Urothelium cell line (cell line): ENCODE measurements around the gene KLHL42.
"Not testable (repeated sequence)": the region's sequence is repeated elsewhere in the genome, so short reads cannot be mapped to it uniquely, and the experiment has no call there.

Experiments used
- DNase-seq: peaks from one replicate; pipeline ENCODE4 v3.0.0; 2011; ENCODE audit warnings: low spot score, mixed read lengths
- FAIRE-seq: peaks from 2 replicates; lab custom pipeline; 2011; peaks lifted over from hg19 to GRCh38; lab: Jason Lieb, UNC

KLHL42 gene

GRCh38 chr12:27814851-27815591, 35.0 kb downstream of the KLHL42 start:
- FAIRE-seq (no peak), DNase-seq (no peak)

DNA sequence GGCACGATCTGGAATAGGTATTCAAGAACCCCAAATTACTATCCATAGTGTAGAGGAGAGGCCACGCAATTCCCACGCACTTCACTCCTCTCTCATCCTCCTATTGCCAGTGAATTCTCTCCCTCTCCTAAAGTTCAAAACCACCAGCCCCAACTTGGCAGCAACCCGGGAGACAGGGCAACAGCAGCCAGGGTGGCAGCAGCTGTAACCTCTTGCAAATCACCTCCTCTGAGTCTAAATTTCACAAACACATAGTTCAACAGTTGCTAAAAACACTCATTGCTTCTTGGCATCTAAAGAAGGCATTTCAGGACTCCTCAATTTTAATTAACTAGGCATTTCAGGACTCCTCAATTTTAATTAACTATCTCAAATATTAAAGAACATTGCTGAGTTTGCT, 37.7 kb downstream of the KLHL42 start:
- FAIRE-seq, result no peak
- DNase-seq, result no peak

DNA sequence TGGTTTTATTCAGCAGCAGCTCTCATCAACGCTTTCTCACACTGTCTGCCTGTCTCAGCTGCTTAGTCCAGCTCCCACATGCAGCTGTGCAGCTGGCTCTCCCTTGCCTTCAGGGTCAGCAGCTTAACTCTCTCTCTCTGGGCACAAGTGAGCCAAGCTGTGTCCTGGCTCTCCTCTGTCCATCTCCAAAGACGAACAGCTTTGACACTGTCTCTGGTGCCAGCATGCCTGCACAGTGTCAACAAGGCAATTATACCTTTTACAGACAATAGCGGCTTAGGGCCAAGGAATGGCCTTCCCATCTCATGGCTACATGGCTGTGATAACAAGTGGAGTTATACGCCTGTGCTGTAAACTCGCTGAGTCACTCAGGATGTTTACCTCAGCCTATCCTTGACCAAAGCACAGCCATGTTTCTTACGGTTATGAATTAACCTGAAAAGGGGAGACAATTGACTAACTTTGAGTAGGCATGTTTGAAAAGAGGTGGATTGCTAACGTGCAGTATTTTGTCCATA, 38.4 kb downstream of the KLHL42 start:
- FAIRE-seq, result no peak
- DNase-seq, result no peak

- no peak for FAIRE-seq
- DNase-seq, result no peak
These were observed 40.5 kb downstream of the KLHL42 start for GRCh38 chr12:27820564-27820963.

GRCh38 chr12:27821259-27821973, 41.4 kb downstream of the KLHL42 start:
- FAIRE-seq, result no peak

DNA sequence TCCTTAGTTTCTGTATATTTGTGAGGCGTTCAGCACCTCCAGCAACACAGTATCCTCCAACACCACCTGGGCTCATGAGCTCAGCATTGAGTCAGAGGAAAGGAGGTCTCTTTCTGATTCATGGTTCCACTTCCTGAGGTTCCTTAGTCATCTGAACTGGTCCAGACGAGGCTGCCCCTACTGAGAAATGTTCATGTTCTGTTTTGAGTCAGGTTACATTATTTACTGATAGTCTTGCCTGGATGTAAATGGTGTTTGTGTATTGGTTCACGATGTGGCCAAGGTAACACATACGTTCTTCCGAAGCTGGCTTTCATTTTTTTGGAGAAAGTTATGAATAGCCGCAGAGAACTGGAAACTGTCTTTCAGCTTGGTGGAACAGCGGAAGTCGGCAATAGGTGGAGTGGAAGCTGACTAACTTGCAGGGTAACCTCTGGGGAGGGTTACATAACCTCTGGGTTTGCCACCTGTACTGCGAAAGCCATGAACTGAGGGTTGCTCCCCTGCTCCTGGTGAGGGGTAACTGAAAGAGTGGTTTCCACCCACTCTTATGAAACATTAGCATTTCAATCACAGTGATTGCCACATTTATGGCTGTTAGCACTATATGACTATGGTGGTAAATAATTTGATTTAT, 42.2 kb downstream of the KLHL42 start:
- DNase-seq (peak; percentile 78), FAIRE-seq (peak; percentile 48)

More at GRCh38 chr12:27821259-27821973, 41.4 kb downstream of the KLHL42 start:
- DNase-seq, result peak; percentile 62

DNA sequence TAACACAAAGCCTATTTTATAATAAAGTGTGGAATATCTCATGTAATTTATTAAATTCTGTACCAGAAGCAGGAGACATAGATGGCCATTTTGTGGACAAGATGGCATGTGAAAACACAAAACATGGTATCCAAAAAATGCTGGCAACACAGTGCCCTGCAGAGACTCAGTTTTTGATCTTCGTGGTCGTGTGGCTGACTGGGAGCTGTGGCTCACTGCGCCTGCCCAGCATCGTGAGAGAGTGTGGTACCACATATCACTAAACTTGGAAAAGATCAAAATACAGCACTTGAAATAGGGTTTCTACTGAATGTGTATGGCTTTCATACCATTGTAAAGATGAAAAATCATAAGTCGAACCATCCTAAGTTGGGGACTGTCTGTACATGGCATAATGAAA, 43.0 kb downstream of the KLHL42 start:
- no peak for DNase-seq
- FAIRE-seq, result no peak

- DNase-seq (no peak), FAIRE-seq (no peak)
These were observed 44.3 kb downstream of the KLHL42 start for GRCh38 chr12:27824126-27824842.

DNA sequence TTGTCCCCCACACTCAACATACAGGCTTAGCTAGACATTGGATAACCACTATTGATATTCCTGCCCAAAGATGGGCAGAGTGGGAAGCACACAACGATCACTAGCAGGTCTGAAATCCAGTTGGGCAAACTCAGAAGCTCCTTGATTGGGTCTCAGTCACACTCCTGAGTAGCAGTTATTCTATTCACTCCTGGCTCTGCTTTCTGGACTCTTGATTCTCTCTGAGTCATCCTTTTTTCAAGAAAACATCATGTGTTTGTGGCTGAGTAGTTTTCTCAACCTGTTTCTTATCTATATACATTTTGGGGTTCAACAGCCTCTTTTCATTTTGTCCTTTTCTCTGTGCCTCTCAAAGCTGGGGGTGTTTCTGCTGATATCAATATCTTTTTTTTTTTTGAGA, 46.0 kb downstream of the KLHL42 start:
- FAIRE-seq, result no peak
- no peak for DNase-seq

DNA sequence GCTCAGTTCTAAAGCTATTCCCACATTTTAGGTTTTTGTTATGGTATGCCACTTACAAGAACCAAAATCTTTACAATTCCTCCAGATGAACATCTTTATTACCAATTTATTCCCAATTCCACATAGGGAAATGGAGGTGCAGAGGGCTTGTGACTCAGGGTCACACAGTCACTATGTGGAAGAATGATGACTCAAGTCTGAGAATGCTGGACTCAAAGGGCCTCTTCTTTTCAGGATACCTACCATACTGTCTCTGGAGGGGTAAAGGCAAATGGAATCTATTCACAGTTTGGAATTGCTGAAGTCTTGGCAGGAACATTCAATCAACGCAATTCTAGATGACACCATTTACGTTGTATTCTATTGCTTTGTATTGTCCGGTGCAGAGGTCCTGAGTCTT, 48.2 kb downstream of the KLHL42 start:
- DNase-seq (peak; percentile 20), FAIRE-seq (no peak)

- DNase-seq, result no peak
- no peak for FAIRE-seq
These were observed 58.6 kb downstream of the KLHL42 start for GRCh38 chr12:27838543-27839185.

- FAIRE-seq, result no peak
- DNase-seq, result no peak
These were observed 60.4 kb downstream of the KLHL42 start for GRCh38 chr12:27840229-27840999.

DNA sequence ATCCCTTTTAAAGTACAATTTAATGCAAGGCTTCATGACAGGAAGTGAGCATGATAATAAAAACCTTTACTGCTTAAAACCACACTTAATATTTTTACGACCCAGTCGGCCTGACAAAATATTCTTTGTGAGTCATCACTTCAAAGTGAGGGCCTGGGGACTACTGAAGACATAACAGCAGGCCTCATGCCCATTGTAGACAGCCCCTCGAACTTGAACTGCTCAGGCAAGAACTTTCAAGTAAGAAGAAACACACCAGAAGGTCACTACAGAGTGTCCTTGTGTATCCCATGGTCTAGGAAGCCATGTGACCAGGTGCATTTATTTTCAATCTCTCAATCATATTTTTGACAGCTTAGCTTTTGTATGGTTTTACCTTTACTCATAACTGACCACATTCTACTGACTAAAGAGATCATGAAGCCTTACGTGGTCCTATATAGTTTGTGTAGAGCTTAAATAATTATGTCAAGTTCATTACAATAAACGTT, 61.4 kb downstream of the KLHL42 start:
- FAIRE-seq (no peak), DNase-seq (peak; percentile 65)

DNA sequence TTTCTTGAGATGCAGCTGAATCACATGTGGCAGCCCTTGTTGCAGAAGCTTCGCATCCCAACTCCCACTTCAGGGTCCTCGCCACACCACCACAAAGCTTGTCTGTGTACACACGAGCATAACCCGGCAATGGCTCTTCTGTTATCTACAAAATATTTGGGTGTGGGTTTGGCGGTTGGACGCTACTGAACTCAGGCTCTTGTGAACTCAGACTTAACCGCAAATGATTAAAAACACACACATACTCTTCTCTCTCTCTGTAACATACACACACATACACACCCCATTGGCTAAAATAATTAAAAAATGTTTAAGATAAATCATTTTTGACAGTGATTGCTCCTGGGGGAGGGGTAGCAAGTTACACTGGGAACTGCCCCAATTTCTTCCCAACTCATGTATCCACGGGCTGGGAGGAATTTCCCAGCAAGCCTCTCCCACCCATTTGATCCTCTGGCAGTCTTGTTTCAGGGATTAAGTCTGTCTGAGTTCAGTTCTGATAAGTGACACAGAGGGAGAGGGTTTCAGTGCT, 63.7 kb downstream of the KLHL42 start:
- FAIRE-seq, result no peak
- DNase-seq, result peak; percentile 74

DNA sequence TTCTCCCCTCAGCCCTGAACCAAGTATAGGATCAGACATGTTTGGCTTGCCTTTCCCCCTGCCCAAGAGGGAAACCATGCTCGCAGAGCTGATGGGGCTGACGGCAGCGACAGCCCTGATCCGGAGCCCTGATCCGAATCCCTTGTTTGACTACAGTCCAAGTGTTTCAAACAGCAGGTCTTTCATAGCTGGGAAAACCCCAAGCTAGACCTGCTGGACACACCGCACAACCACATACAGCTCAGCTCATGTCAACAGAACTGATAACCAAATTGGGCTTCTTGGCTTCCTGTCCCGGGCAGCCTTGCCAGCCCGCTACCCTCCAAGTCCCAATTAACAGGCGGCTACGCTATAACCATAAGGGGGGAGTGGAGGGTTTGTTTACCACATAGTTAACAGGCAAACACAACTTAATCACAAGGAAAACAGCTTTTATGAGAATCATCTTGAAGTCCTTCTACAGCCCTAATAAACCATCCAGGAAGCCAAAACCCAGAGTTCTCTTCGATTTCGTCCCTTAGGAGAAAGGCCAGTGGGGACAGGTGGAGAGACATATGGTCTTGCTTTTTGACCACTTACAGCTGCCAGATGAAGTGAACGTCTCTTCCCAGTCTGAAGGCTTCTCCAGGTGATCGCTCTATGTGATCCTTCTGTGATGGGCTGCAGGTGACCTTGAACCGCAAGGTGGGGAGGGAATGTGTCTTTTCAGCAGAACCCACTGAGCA, 64.5 kb downstream of the KLHL42 start:
- DNase-seq, result peak; percentile 25
- no peak for FAIRE-seq

GRCh38 chr12:27845187-27845586, 65.2 kb downstream of the KLHL42 start:
- DNase-seq, result no peak
- no peak for FAIRE-seq

DNA sequence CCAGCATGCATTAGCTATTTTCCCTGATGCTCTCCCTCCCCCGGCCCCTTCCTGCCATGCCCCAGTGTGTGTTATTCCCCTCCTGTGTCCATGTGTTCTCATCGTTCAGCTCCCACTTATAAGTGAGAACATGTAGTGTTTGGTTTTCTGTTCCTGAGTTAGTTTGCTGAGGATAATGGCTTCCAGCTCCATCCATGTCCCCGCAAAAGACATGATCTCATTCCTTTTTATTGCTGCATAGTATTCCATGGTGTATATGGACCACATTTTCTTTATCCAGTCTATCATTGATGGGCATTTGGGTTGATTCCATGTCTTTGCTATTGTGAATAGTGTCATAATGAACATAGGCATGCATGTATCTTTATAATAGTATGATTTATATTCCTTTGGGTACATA, 65.7 kb downstream of the KLHL42 start:
- not testable (repeated sequence) for FAIRE-seq, DNase-seq

- not testable (repeated sequence) for FAIRE-seq
These were observed 67.3 kb downstream of the KLHL42 start for GRCh38 chr12:27847293-27847692.

DNA sequence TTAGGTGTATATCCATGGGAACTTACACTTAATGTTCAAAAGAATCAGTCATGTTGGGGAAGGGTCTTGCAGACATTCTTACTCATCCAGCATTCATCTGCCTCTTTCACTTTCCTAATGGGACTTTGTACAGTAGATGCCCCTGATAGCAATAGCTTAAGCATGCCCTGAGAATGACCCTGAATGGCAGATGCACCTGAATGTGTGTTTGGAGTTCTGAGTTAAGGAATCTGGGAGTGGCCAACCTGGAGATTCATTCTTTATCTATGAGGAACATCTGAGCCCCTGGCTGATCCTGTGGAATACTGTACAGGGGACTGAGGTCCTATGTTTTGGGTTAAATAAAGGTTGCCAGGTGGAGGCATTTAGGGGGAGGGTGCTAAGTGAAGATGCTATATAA, 71.3 kb downstream of the KLHL42 start:
- FAIRE-seq, result no peak
- no peak for DNase-seq

More at GRCh38 chr12:27847293-27847692, 67.3 kb downstream of the KLHL42 start:
- not testable (repeated sequence) for DNase-seq
